Progenitor cell of endocrine pancreas (in vitro differentiated cells): ENCODE measurements around the gene FAM217B. TPM values are rescaled to one million over a fixed set of nuclear protein-coding genes. Genes with fewer than 3 reads are reported as not detected.

Experiments used
- DNase-seq: peaks from one replicate; pipeline ENCODE4 v3.0.0; 2021; ENCODE audit warnings: low spot score; ENCODE audit not compliant: unreplicated experiment
- H3K27ac Mint-ChIP-seq: 2 replicates; pipeline ENCODE4 v1.8.0; 2021; ENCODE audit warnings: mild to moderate bottlenecking, moderate library complexity, mixed read lengths
- H3K27me3 Mint-ChIP-seq: 2 replicates; pipeline ENCODE4 v1.8.0; 2021; ENCODE audit warnings: mixed read lengths
- H3K36me3 Mint-ChIP-seq: 2 replicates; pipeline ENCODE4 v1.8.0; 2022; ENCODE audit warnings: mixed read lengths; ENCODE audit not compliant: insufficient read depth
- H3K4me1 Mint-ChIP-seq: 2 replicates; pipeline ENCODE4 v1.8.0; 2021; ENCODE audit warnings: low read depth, mixed read lengths
- H3K4me3 Mint-ChIP-seq: 2 replicates; pipeline ENCODE4 v1.8.0; 2021; ENCODE audit warnings: low read depth, mild to moderate bottlenecking, moderate library complexity, mixed read lengths
- H3K9me3 Mint-ChIP-seq: 2 replicates; pipeline ENCODE4 v1.8.0; 2021; ENCODE audit warnings: low read depth, mixed read lengths
- total RNA-seq: library from RNA; stranded (reverse); gene quantifications from 2 replicates; pipeline ENCODE4 v1.2.1, GENCODE V29; 2021
- TF ChIP-seq, protein P1 (sequence below): fragments of 200-600 bp; sonication (generic); IDR thresholded peaks from one replicate; pipeline ENCODE4 v1.5.0; 2021; ENCODE audit warnings: antibody characterized with exemption, mild to moderate bottlenecking; ENCODE audit not compliant: unreplicated experiment

The FAM217B gene
- total RNA-seq, 1 donor from 2014 or later, result 18.0 TPM

DNA sequence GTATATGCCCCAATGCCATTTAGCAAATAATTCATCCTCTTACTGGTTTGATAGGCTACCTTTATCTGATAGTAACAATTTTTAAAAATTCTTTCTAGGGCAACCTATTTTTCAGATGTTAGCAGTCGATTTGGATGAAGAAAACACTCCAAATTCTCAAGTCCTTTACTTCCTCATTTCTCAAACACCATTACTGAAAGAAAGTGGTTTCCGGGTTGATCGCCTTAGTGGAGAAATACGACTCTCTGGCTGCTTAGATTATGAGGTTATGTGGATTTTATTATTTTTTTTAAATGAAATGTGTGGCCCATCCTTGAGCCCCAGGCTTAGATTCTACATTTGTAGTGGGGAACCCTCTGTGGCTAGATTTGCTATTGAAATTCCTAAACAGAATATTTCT lies 44.4 kb downstream of the FAM217B start:
- H3K4me1 Mint-ChIP-seq, result no peaks in the 10 kb centered on the region

GRCh38 chr20:59985164-59985563 lies 45.0 kb downstream of the FAM217B start:
- Mint-ChIP-seq H3K4me3 (no peak overlapping the region), H3K9me3 (peaks cover 6% of the 10 kb centered on the region), H3K4me1 (no peaks in the 10 kb centered on the region), H3K27me3 (peaks cover 11% of the 10 kb centered on the region), H3K36me3 (peaks cover 20% of the 10 kb centered on the region), H3K27ac (no peak overlapping the region)
- TF ChIP-seq, protein P1, sequence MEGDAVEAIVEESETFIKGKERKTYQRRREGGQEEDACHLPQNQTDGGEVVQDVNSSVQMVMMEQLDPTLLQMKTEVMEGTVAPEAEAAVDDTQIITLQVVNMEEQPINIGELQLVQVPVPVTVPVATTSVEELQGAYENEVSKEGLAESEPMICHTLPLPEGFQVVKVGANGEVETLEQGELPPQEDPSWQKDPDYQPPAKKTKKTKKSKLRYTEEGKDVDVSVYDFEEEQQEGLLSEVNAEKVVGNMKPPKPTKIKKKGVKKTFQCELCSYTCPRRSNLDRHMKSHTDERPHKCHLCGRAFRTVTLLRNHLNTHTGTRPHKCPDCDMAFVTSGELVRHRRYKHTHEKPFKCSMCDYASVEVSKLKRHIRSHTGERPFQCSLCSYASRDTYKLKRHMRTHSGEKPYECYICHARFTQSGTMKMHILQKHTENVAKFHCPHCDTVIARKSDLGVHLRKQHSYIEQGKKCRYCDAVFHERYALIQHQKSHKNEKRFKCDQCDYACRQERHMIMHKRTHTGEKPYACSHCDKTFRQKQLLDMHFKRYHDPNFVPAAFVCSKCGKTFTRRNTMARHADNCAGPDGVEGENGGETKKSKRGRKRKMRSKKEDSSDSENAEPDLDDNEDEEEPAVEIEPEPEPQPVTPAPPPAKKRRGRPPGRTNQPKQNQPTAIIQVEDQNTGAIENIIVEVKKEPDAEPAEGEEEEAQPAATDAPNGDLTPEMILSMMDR, result no peak
- no peak for DNase-seq

More for the DNA sequence above, 44.4 kb downstream of the FAM217B start:
- Mint-ChIP-seq H3K36me3 (peaks cover 17% of the 10 kb centered on the region), H3K27ac (no peak overlapping the region), H3K4me3 (no peak overlapping the region), H3K27me3 (peaks cover 6% of the 10 kb centered on the region), H3K9me3 (peaks cover 6% of the 10 kb centered on the region)
- no peak for DNase-seq
- TF ChIP-seq, protein P1, result no peak

DNA sequence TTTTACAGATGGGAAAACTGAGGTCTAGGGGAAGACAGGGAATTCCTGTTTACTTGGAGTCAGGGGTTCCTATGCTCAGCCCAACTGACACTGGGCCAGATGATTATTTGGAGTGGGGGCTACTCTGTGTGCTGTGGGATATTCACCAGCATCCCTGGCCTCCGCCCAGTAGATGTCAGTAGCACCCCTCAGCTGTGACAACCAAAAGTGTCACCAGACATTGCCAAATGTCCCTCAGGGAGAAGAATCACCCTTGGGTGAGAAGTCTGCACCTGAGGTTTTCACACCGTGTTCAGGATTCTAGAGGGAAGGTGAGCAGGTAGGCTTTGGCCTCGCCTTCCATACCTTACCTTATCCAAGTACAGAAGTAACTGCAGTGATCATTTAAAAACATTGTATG lies 45.7 kb downstream of the FAM217B start:
- TF ChIP-seq, protein P1, result no peak
- Mint-ChIP-seq H3K4me1 (no peaks in the 10 kb centered on the region), H3K4me3 (no peak overlapping the region), H3K27me3 (peaks cover 11% of the 10 kb centered on the region), H3K36me3 (peaks cover 19% of the 10 kb centered on the region), H3K27ac (no peak overlapping the region), H3K9me3 (peaks cover 3% of the 10 kb centered on the region)
- no peak for DNase-seq

- no peak for DNase-seq
- no peak overlapping the region for H3K27ac Mint-ChIP-seq
- peaks cover 21% of the 10 kb centered on the region for H3K36me3 Mint-ChIP-seq
- peaks cover under 1% of the 10 kb centered on the region for H3K9me3 Mint-ChIP-seq
- peaks cover 11% of the 10 kb centered on the region for H3K27me3 Mint-ChIP-seq
- H3K4me3 Mint-ChIP-seq, result no peak overlapping the region
- TF ChIP-seq, protein P1, result no peak
- no peaks in the 10 kb centered on the region for H3K4me1 Mint-ChIP-seq
Observed at GRCh38 chr20:59987135-59987534, 46.9 kb downstream of the FAM217B start.

DNA sequence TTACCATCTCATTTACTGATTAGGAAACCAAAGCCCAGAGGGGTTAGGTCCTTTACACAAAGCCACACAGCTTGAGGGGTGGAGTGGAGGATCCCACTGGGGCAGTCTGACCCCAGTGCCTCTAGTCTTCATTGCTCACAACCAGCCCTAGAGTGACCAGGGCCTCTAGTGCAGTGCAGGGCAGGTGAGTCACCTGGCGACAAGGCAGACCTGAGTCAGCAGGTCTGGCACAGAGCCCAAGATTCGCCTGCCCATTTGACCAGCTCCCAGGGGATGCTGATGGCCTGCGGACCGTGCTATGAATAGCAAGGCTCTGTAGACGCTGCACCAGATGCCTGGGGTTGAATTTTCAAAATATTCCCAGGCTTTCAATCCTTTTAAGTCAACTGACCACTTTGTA lies 48.0 kb downstream of the FAM217B start:
- TF ChIP-seq, protein P1, result no peak
- Mint-ChIP-seq H3K36me3 (peaks cover 18% of the 10 kb centered on the region), H3K27me3 (peaks cover 11% of the 10 kb centered on the region), H3K27ac (no peak overlapping the region), H3K4me1 (no peaks in the 10 kb centered on the region), H3K4me3 (no peak overlapping the region), H3K9me3 (no peaks in the 10 kb centered on the region)
- DNase-seq, result no peak
